Measurements from ENCODE around the gene GALM. TPM values are rescaled to one million over a fixed set of nuclear protein-coding genes. Genes with fewer than 3 reads are reported as not detected.

Gene GALM
- total and polyA plus RNA-seq, 2 of the 8 experiments (the other 6 are each of a cell fraction or from before 2014, with no cell fraction given), result 9.9 to 13.1 TPM

GRCh38 chr2:38635139-38635538, 30.8 kb upstream of the GALM start:
- DNase-seq (ENCODE audit: low read depth in 1 of 2, low spot score in 2 of 2), result no peak
- POLR2A ChIA-PET (ENCODE audit: partially characterized antibody), result no interaction called here
- no peak overlapping the region for H2BK120ac ChIP-seq (replicated peaks; ENCODE audit: low read depth, low read length)
- H3K4ac ChIP-seq (replicated peaks; ENCODE audit: insufficient read length, low read depth, low read length), result no peak overlapping the region
- no peak overlapping the region for H2BK20ac ChIP-seq (ENCODE audit: low read length)
- H4K5ac ChIP-seq (ENCODE audit: insufficient read length, low read depth, low read length), result no peak overlapping the region
- no peaks in the 10 kb centered on the region for H3K9me3 ChIP-seq (ENCODE audit: insufficient read depth in 2 of 2, low read depth in 1 of 2, low read length in 1 of 2)
- no peak overlapping the region for H2BK5ac ChIP-seq (ENCODE audit: low read depth, low read length)
- no peaks in the 10 kb centered on the region for H3K27me3 ChIP-seq (replicated peaks in 1 of 4; ENCODE audit: control insufficient read depth in 3 of 4, extremely low read depth in 1 of 4, insufficient read depth in 3 of 4, low read length in 3 of 4)
- no peak overlapping the region for H4K8ac ChIP-seq (ENCODE audit: extremely low read depth, insufficient read depth, low read length)
- no peak overlapping the region for H3K18ac ChIP-seq (ENCODE audit: extremely low read depth, low read length)
- no peak overlapping the region for H3K56ac ChIP-seq (replicated peaks; ENCODE audit: insufficient read length, low read depth, low read length)
- no peaks in the 10 kb centered on the region for H3K4me1 ChIP-seq (replicated peaks in 1 of 4; ENCODE audit: control insufficient read depth in 3 of 4, insufficient read depth in 4 of 4, low read length in 3 of 4)
- 87% methylated on average over 4 of the region's 4 CpGs; no CpG with 5 or more reads in 1 of the 2 experiments for WGBS, 2 experiments (ENCODE audit: extremely low coverage in 1 of 2, insufficient coverage in 1 of 2, insufficient read length in 1 of 2, insufficient replicate concordance in 2 of 2, low coverage in 1 of 2, low lambda C conversion rate in 2 of 2, missing lambda C conversion rate in 1 of 2)
- H3K36me3 ChIP-seq (ENCODE audit: control insufficient read depth in 2 of 4, insufficient read depth in 4 of 4, low read length in 3 of 4), result no peaks in the 10 kb centered on the region
- no peak overlapping the region for H3K4me2 ChIP-seq (ENCODE audit: insufficient read depth in 1 of 2, low read depth in 2 of 2, low read length in 2 of 2)
- H3K27ac ChIP-seq (ENCODE audit: low read depth, low read length), result no peak overlapping the region
- H3K4me3 ChIP-seq (ENCODE audit: extremely low read depth in 1 of 4, insufficient read depth in 2 of 4, low read depth in 3 of 4, low read length in 4 of 4), result no peak overlapping the region
- H3K9ac ChIP-seq (replicated peaks in 1 of 4; ENCODE audit: extremely low read depth in 1 of 4, low read depth in 3 of 4, low read length in 3 of 4), result no peak overlapping the region
- no peak overlapping the region for H2AK5ac ChIP-seq (ENCODE audit: low read depth, low read length)
- H4K91ac ChIP-seq (replicated peaks; ENCODE audit: insufficient read length, low read length), result no peak overlapping the region
- no peaks in the 10 kb centered on the region for H3K23me2 ChIP-seq (ENCODE audit: low read depth, low read length)
- no peaks in the 10 kb centered on the region for H4K20me1 ChIP-seq (replicated peaks in 1 of 2; ENCODE audit: control insufficient read depth in 1 of 2, insufficient read depth in 2 of 2, low read length in 2 of 2)
- H2AFZ ChIP-seq (ENCODE audit: low read length), result no peak overlapping the region
- H2BK12ac ChIP-seq (ENCODE audit: low read depth, low read length), result no peak overlapping the region
- CTCF ChIA-PET (ENCODE audit: partially characterized antibody), result interaction anchor here (0.6 kb wide), 1 partner anchor 976 kb away, joined by 3 read pairs; no protein-coding TSS in a partner anchor
- H3K79me1 ChIP-seq (ENCODE audit: low read depth, low read length), result no peaks in the 10 kb centered on the region
- TF ChIP-seq, protein P1, sequence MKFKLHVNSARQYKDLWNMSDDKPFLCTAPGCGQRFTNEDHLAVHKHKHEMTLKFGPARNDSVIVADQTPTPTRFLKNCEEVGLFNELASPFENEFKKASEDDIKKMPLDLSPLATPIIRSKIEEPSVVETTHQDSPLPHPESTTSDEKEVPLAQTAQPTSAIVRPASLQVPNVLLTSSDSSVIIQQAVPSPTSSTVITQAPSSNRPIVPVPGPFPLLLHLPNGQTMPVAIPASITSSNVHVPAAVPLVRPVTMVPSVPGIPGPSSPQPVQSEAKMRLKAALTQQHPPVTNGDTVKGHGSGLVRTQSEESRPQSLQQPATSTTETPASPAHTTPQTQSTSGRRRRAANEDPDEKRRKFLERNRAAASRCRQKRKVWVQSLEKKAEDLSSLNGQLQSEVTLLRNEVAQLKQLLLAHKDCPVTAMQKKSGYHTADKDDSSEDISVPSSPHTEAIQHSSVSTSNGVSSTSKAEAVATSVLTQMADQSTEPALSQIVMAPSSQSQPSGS (IDR thresholded peaks at IDR 0.05; ENCODE audit: low read length), result no peak
- TF ChIP-seq RFX5 (IDR thresholded peaks at IDR 0.05; ENCODE audit: borderline replicate concordance, low read depth, low read length) (no peak), CBX5 (IDR thresholded peaks at IDR 0.05; ENCODE audit: low read depth, low read length) (no peak), EP300 (IDR thresholded peaks at IDR 0.05; ENCODE audit: borderline replicate concordance in 1 of 2, low read depth in 2 of 2, low read length in 2 of 2) (no peak), JUND (IDR thresholded peaks at IDR 0.05; ENCODE audit: low read length) (no peak), TEAD4 (IDR thresholded peaks at IDR 0.05; ENCODE audit: low read depth, low read length) (no peak), SRF (IDR thresholded peaks at IDR 0.05; ENCODE audit: low read depth, low read length) (no peak)
- TF ChIP-seq, protein P2, sequence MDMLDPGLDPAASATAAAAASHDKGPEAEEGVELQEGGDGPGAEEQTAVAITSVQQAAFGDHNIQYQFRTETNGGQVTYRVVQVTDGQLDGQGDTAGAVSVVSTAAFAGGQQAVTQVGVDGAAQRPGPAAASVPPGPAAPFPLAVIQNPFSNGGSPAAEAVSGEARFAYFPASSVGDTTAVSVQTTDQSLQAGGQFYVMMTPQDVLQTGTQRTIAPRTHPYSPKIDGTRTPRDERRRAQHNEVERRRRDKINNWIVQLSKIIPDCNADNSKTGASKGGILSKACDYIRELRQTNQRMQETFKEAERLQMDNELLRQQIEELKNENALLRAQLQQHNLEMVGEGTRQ (IDR thresholded peaks at IDR 0.05; ENCODE audit: low read length), result no peak
- H3K23ac ChIP-seq (ENCODE audit: insufficient read length), result no peak overlapping the region
- no peak for FAIRE-seq
- no peak overlapping the region for H2BK15ac ChIP-seq (ENCODE audit: low read length)
- H3K14ac ChIP-seq (ENCODE audit: insufficient read length), result no peak overlapping the region
- H3K79me2 ChIP-seq (ENCODE audit: control insufficient read depth in 1 of 2, insufficient read depth in 2 of 2, low read length in 2 of 2), result no peaks in the 10 kb centered on the region
